ENCODE measurements around the gene GLS2.
A peak's percentile ranks its signal among the peaks of the same experiment; 100 is the strongest.
"Not testable (repeated sequence)": the region's sequence is repeated elsewhere in the genome, so short reads cannot be mapped to it uniquely, and the experiment has no call there.

Gene GLS2

DNA sequence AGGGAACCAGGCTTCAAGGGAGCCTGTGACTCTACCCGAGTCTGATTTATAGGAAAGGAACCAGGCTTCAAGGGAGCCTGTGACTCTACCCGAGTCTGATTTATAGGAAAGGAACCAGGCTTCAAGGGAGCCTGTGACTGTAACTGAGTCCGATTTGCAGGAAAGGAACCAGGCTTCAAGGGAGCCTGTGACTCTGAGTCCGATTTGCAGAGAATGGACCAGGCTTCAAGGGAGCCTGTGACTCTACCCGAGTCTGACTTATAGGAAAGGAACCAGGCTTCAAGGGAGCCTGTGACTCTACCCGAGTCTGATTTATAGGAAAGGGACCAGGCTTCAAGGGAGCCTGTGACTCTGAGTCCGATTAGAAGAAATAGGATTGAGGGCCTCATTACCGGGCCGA is 11.5 kb upstream of the GLS2 start:
- not testable (repeated sequence) for H3K27ac Mint-ChIP-seq; H3K36me3 Mint-ChIP-seq; ATAC-seq; H3K9me3 Mint-ChIP-seq; H3K4me3 Mint-ChIP-seq; H3K4me1 Mint-ChIP-seq; DNase-seq (ENCODE audit: low spot score in 2 of 2)

DNA sequence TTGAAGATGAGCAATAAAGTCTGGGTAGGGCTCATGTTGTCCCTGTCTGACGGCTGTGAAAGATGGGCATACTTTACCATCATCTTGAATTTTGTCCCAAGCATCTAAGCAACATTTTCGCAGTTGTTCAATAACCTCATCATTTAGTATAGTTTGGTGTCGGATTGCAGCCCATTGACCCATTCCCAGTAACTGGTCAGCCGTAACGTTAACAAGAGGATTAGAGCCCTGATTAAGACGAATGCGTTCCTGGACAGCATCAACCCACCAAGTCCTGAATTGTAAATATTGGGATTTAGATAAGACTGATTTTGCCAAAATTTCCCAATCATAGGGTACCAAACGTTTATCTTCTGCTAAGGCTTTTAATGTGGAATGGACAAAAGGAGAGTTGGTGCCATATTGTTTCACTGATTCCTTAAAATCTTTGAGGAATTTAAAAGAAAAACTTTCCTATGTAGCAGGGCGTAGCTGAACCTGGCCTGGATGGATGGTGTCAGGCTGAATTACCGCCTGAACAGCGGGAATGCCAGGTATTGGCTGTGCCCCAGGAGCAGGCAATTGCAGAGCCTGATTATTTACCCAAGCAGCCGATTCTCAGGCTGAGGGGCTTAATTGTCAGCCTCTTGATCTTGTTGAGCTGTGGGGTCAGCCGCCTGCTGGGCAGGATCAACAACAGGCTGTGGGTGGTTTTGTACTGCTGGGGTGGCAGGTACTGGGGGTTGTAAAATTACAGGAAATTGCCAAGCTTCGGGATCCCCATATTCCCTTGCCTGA is 10.4 kb upstream of the GLS2 start:
- not testable (repeated sequence) for H3K4me3 Mint-ChIP-seq; H3K36me3 Mint-ChIP-seq; H3K4me1 Mint-ChIP-seq; DNase-seq (ENCODE audit: low spot score in 2 of 2); ATAC-seq; H3K9me3 Mint-ChIP-seq; H3K27ac Mint-ChIP-seq

DNA sequence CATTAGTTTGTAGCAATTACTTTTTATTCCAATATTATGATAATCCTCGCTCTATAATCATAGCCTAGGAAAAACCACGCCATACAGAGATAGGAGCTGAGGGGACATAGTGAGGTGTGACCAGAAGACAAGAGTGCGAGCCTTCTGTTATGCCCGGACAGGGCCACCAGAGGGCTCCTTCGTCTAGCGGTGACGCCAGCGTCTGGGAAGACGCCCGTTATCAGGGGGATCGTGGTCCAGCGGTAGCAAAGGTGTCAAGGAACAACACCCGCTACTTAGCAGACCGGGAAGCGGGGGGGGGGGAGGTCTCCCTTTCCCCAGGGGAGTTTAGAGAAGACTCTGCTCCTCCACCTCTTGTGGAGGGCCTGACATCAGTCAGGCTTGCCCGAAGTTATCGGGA is 8.7 kb upstream of the GLS2 start:
- not testable (repeated sequence) for H3K4me1 Mint-ChIP-seq, ATAC-seq, H3K36me3 Mint-ChIP-seq, H3K9me3 Mint-ChIP-seq, H3K27ac Mint-ChIP-seq
- H3K4me3 Mint-ChIP-seq = peak overlapping the region; percentile 13
- peak; percentile 28 to 82 for DNase-seq (ENCODE audit: low spot score in 2 of 2)

DNA sequence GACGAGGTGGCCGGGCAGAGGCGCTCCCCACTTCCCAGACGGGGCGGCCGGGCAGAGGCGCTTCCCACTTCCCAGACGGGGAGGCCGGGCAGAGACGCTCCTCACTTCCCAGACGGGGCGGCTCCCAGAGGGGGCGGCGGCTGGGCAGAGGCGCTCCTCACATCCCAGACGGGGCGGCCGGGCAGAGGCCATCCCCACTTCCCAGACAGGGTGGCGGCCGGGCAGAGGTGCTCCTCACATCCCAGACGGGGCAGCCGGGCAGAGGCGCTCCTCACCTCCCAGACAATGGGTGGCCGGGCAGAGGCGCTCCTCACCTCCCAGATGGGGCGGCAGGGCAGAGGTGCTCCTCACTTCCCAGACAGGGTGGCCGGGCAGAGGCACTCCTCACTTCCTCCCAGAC is 6.5 kb upstream of the GLS2 start:
- not testable (repeated sequence) for H3K9me3 Mint-ChIP-seq; H3K27ac Mint-ChIP-seq; H3K36me3 Mint-ChIP-seq; H3K4me3 Mint-ChIP-seq; H3K4me1 Mint-ChIP-seq; DNase-seq (ENCODE audit: low spot score in 2 of 2); ATAC-seq

DNA sequence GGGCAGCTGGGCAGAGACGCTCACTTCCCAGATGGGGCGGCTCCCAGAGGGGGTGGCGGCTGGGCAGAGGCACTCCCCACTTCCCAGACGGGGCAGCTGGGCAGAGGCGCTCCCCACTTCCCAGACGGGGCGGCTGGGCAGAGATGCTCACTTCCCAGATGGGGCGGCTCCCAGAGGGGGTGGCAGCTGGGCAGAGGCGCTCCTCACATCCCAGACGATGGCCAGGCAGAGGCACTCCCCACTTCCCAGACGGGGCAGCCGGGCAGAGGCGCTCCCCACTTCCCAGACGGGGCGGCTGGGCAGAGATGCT is 6.1 kb upstream of the GLS2 start:
- not testable (repeated sequence) for H3K4me1 Mint-ChIP-seq; DNase-seq (ENCODE audit: low spot score in 2 of 2); H3K27ac Mint-ChIP-seq; ATAC-seq; H3K36me3 Mint-ChIP-seq; H3K4me3 Mint-ChIP-seq; H3K9me3 Mint-ChIP-seq

DNA sequence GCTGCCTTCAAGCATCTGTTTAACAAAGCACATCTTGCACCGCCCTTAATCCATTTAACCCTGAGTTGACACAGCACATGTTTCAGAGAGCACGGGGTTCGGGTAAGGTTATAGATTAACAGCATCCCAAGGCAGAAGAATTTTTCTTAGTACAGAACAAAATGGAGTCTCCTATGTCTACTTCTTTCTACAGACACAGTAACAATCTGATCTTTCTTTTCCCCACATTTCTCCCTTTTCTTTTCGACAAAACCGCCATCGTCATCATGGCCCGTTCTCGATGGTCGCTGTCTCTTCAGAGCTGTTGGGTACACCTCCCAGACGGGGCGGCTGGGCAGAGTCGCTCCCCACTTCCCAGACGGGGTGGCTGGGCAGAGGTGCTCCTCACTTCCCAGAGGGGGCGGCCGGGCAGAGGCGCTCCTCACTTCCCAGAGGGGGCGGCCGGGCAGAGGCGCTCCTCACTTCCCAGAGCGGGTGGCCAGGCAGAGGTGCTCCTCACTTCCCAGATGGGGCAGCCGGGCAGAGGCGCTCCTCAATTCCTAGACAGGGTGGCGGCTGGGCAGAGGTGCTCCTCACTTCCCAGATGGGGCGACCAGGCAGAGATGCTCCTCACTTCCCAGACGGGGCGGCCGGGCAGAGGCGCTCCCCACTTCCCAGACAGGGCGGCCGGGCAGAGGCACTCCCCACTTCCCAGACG is 5.6 kb upstream of the GLS2 start:
- H3K4me1 Mint-ChIP-seq; H3K4me3 Mint-ChIP-seq; ATAC-seq; DNase-seq (ENCODE audit: low spot score in 2 of 2); H3K36me3 Mint-ChIP-seq; H3K27ac Mint-ChIP-seq; H3K9me3 Mint-ChIP-seq: not testable (repeated sequence)

DNA sequence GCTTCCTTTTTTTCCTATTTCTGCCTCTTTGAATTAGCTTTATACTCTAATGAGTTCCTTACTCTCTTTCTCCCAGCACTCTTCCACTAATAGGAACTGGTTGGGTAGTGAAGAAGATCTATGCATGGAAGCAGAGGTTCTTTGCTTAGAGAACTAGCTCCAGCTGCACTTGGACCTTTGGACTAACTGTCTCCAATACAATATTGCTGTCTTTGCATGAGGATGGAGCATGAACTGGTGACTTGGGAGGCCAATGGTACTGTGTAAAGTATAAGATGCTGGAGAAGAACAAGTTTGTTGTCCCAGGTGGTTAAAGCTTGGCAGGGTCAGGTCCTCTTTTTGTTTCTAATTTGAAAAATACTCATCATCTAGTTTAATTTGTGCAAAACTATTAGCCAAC is 2.4 kb upstream of the GLS2 start:
- H3K36me3 Mint-ChIP-seq = no peaks in the 10 kb centered on the region

DNA sequence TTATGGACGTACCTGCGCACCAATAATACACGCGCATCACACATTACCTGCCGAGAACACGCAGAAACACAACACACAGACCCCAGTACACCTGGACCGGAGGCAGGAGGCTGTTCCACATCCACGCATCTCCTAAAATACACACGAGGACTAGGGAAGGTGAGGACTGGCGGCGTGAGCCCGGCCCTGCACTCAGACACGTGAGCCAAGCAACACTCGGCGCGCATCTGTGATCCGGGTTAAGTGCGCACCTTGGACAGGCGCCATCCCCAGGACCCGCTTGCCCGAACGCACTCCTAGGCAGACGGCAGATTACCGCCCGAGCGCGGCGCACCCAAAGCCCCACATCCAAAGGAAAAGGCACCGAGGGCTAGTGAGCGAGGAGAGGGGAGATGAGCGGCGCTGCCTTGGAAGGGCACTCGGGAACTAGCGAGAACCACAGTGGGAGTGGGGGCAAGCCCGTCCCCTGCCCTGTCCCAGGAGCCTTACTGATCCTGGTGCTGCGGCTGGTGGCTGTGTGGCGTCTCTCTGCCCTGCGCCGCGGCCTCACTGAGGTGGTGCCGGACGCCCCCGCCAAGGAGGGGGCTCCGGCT is 417 bp downstream of the GLS2 start:
- ATAC-seq (peak; percentile 58), DNase-seq (ENCODE audit: low spot score in 2 of 2) (no peak)
- peak overlapping the region; percentile 84 for H3K4me3 Mint-ChIP-seq
- H3K27ac Mint-ChIP-seq = peak overlapping the region; percentile 80
- no peaks in the 10 kb centered on the region for H3K36me3 Mint-ChIP-seq
- peaks cover 2% of the 10 kb centered on the region for H3K9me3 Mint-ChIP-seq
- peaks cover 17% of the 10 kb centered on the region for H3K4me1 Mint-ChIP-seq

More for the DNA sequence above, 2.4 kb upstream of the GLS2 start:
- H3K9me3 Mint-ChIP-seq = peaks cover 2% of the 10 kb centered on the region
- no peak overlapping the region for H3K27ac Mint-ChIP-seq
- DNase-seq (ENCODE audit: low spot score in 2 of 2) (no peak), ATAC-seq (no peak)
- no peak overlapping the region for H3K4me3 Mint-ChIP-seq
- H3K4me1 Mint-ChIP-seq = peaks cover 17% of the 10 kb centered on the region

DNA sequence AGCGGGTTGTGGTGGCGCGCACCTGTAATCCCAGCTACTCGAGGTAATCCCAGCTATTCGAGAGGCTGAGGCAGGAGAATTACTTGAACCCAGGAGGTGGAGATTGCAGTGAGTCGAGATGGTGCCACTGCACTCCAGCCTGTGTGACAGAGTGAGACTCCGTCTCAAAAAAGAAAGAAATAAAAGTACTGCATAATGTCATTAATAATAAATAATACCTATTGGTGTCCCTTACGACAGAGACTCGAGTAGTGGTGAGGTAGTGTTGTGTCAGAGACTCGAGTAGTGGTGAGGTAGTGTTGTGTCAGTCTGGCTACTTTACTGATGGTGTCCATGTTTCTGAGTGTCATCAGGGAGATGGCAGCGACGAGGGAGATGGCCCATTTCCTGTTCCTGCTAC is 1.3 kb downstream of the GLS2 start:
- H3K4me3 Mint-ChIP-seq = peak overlapping the region; percentile 84
- peaks cover 17% of the 10 kb centered on the region for H3K4me1 Mint-ChIP-seq
- ATAC-seq (no peak), DNase-seq (ENCODE audit: low spot score in 2 of 2) (no peak)
- no peak overlapping the region for H3K27ac Mint-ChIP-seq
- H3K36me3 Mint-ChIP-seq = no peaks in the 10 kb centered on the region
- peaks cover 2% of the 10 kb centered on the region for H3K9me3 Mint-ChIP-seq

DNA sequence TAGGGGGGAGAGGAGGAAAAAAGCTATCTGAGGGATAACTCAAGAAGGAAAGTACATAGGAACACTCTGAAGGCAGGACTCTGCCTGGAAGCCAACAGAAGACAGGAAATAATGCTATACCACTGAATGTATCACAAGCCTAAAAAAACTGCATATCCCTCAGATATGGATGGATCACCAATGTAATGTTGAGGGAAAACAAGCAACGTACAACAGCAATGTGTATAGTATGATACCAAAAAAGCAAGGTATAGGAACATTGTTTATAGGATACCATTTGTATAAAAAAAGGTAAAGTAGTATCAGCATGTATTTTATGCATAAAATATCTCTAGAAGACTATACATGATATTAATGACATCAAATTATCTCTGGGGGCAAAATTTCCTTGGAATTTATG is 3.4 kb downstream of the GLS2 start:
- DNase-seq (ENCODE audit: low spot score in 2 of 2) = no peak
- peaks cover 25% of the 10 kb centered on the region for H3K4me1 Mint-ChIP-seq
- H3K4me3 Mint-ChIP-seq = no peak overlapping the region
- H3K9me3 Mint-ChIP-seq = peaks cover 2% of the 10 kb centered on the region
- no peaks in the 10 kb centered on the region for H3K36me3 Mint-ChIP-seq
- no peak for ATAC-seq
- H3K27ac Mint-ChIP-seq = no peak overlapping the region

DNA sequence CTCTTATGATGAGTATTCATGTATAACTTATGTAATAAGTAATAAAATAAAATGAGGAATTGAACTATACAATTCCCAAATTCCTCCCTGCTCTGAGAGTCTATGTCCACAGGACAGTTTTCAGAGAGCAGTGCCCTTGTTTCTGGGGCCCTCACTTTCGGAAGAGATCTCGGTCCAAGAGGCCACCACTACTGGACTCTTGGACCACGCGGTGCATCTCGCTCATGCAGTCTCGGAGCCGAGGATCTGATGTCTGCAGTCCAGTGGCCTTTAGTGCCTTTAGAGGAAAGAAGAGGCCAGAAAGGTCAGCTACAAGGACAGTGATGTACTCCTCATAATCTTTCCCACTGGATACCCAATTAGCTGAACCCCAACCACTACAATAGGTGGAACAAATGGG is 8.3 kb downstream of the GLS2 start:
- H3K27ac Mint-ChIP-seq = no peak overlapping the region

DNA sequence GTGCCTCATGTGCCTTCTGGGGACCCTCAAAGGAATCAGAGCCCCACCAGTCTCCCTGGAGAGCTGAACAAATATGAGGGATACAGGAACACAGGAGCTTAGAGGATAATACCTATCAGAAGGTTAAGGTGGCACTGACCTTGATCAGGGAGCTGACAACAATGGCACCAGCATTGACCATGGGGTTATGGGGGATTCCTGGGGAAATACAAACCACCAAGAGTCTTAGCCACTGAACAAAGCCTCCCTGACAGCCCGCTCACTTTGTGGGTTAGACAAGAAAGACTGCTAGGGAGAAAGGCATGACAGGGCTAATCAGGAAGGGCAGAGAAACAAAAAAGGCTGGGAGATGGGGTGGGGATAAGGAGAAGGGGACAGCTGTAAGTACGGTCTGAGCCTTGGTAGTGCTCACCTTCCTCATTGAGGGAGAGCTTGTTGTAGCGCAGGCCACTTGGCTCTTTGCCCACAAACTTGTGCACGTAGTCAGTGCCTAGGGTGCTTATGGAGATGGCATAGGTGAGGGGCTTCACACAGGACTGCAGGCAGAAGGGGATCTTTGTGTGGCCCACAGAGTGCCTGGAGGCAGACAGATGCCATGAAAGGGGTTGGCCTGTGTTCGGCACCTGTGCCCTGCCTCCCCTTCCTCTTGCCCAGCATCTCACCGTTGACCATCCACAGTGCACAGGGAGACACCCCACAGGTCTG is 10.3 kb downstream of the GLS2 start:
- DNase-seq (ENCODE audit: low spot score in 2 of 2) (no peak), ATAC-seq (no peak)
- Mint-ChIP-seq H3K4me1 (peaks cover 16% of the 10 kb centered on the region), H3K4me3 (no peak overlapping the region), H3K36me3 (peaks cover 17% of the 10 kb centered on the region), H3K9me3 (no peaks in the 10 kb centered on the region), H3K27ac (peak overlapping the region; percentile 80)

More for the DNA sequence above, 8.3 kb downstream of the GLS2 start:
- DNase-seq (ENCODE audit: low spot score in 2 of 2) (no peak), ATAC-seq (no peak)
- no peaks in the 10 kb centered on the region for H3K36me3 Mint-ChIP-seq
- no peaks in the 10 kb centered on the region for H3K9me3 Mint-ChIP-seq
- no peak overlapping the region for H3K4me3 Mint-ChIP-seq
- H3K4me1 Mint-ChIP-seq = peaks cover 16% of the 10 kb centered on the region

DNA sequence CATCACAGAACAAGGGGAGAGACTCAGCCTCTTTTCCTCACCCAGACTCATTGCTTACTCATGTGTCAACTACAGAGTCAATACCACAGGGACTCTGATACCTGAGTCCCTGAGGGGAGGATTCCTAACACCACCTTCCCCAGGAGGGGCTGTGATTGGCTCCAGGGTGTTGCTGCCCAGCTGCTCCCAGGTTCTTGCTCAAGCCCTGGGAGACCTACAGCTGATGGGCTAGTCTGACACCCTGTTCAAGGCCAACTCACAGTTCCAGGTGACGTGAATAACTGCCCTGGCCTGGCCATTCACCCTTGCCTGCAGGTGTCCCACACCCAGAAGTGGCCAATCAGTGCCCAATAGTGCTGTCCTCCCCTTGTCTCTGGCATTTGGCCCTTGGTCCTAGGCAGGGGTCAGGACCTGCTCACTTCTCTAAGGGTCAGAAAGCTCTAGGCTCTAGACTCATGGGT is 11.0 kb downstream of the GLS2 start:
- ATAC-seq (no peak), DNase-seq (ENCODE audit: low spot score in 2 of 2) (no peak)
- Mint-ChIP-seq H3K4me1 (peaks cover 16% of the 10 kb centered on the region), H3K4me3 (no peak overlapping the region), H3K27ac (peak overlapping the region; percentile 80), H3K9me3 (no peaks in the 10 kb centered on the region), H3K36me3 (peaks cover 22% of the 10 kb centered on the region)

DNA sequence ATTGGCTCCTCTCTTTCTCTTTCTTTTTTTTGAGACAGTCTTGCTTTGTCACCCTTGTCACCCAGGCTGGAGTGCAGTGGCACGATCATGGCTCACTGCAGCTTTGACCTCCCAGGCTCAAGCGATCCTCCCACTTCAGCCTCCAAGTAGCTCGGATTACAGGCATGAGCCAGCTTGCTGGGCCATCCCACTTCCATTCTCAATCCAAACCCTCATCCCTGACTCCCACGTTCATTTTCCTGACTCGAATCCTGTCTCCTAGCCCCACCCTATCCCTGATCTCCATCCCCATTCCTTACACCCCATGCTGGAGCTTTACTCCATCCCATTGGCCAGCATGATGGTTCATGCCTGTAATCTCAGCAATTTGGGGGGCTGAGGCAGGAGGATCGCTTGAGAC is 11.8 kb downstream of the GLS2 start:
- H3K36me3 Mint-ChIP-seq = peaks cover 27% of the 10 kb centered on the region
- H3K4me1 Mint-ChIP-seq = peaks cover 23% of the 10 kb centered on the region
- ATAC-seq (no peak), DNase-seq (ENCODE audit: low spot score in 2 of 2) (no peak)
- no peaks in the 10 kb centered on the region for H3K9me3 Mint-ChIP-seq
- no peak overlapping the region for H3K4me3 Mint-ChIP-seq
- H3K27ac Mint-ChIP-seq = no peak overlapping the region

DNA sequence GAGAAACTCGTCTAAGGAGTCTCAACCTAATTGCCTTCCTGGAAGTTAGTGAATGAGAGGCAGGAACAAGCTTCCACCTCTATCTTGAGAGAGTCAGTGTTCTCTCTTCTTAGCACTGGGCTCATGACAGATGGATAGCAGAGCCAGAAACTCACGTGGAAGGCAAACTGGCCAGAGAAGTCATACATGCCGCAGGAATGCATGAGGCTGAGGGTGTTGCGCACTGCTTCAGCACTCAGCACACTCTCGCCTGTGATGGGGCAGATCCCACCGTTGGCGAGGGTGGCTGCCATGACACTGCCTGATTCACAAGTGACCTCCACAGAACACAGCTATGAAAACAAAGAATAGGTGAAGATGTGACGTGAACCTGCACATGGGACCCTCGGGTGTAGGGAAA is 13.6 kb downstream of the GLS2 start:
- Mint-ChIP-seq H3K4me1 (peaks cover 28% of the 10 kb centered on the region), H3K27ac (no peak overlapping the region), H3K9me3 (no peaks in the 10 kb centered on the region), H3K36me3 (peaks cover 39% of the 10 kb centered on the region), H3K4me3 (no peak overlapping the region)
- ATAC-seq = no peak
- DNase-seq (ENCODE audit: low spot score in 2 of 2) = no peak

Data from stimulated activated effector memory CD8-positive, alpha-beta T cell treated with anti-CD3 and anti-CD28 coated beads, Interleukin-12 subunit alpha, Interleukin-12 subunit beta, amount 100 ng/mL, for 72 hours (primary cell).